ENCODE data around the gene ZNF655.

The ZNF655 gene

DNA sequence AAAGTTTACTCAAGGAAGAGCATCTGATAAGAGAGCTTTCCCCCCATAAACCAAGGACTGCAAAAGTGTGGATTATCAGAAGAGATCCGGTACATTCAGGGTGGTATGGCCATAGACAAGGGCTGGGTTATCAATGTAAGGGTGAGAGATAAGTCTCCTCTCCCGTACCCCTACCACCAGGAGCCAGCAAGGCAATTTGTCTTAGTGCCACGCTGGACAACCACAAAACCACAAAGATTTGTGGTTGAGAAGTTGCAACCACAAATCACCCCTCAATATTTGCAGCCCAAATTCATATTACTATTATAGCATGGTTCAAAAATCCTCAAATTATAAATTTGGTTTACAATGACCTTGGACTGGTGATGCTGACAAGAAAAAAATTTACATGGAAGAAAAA, 56.1 kb downstream of the ZNF655 start:
- TF ChIP-seq ZFX (IDR thresholded peaks at IDR 0.05; ENCODE audit: borderline replicate concordance) = no peak
- TF ChIP-seq, protein P1, sequence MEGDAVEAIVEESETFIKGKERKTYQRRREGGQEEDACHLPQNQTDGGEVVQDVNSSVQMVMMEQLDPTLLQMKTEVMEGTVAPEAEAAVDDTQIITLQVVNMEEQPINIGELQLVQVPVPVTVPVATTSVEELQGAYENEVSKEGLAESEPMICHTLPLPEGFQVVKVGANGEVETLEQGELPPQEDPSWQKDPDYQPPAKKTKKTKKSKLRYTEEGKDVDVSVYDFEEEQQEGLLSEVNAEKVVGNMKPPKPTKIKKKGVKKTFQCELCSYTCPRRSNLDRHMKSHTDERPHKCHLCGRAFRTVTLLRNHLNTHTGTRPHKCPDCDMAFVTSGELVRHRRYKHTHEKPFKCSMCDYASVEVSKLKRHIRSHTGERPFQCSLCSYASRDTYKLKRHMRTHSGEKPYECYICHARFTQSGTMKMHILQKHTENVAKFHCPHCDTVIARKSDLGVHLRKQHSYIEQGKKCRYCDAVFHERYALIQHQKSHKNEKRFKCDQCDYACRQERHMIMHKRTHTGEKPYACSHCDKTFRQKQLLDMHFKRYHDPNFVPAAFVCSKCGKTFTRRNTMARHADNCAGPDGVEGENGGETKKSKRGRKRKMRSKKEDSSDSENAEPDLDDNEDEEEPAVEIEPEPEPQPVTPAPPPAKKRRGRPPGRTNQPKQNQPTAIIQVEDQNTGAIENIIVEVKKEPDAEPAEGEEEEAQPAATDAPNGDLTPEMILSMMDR (IDR thresholded peaks at IDR 0.05) = no peak
- no peak overlapping the region for H3K27ac ChIP-seq

DNA sequence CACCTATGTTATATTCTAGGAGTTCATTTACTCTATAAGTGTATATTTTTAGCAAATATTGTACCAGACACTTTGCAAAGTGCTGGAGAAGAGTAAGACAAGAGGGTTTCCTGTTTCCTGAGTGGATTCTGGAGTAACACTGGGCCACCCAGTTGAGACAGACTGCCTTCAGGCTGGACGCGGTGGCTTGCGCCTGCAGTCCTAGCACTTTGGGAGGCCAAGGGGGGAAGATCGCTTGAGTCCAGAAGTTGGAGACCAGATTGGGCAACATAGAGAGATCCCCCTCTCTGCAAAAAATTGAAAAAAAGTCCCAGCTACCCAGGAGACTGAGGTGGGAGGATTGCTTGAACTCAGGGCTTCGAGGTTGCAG, 57.5 kb downstream of the ZNF655 start:
- no peak overlapping the region; the same call in 1 of the 2 replicates for H3K27ac ChIP-seq
- TF ChIP-seq ZFX (IDR thresholded peaks at IDR 0.05; ENCODE audit: borderline replicate concordance) = no peak
- TF ChIP-seq, protein P1 (IDR thresholded peaks at IDR 0.05) = no peak

DNA sequence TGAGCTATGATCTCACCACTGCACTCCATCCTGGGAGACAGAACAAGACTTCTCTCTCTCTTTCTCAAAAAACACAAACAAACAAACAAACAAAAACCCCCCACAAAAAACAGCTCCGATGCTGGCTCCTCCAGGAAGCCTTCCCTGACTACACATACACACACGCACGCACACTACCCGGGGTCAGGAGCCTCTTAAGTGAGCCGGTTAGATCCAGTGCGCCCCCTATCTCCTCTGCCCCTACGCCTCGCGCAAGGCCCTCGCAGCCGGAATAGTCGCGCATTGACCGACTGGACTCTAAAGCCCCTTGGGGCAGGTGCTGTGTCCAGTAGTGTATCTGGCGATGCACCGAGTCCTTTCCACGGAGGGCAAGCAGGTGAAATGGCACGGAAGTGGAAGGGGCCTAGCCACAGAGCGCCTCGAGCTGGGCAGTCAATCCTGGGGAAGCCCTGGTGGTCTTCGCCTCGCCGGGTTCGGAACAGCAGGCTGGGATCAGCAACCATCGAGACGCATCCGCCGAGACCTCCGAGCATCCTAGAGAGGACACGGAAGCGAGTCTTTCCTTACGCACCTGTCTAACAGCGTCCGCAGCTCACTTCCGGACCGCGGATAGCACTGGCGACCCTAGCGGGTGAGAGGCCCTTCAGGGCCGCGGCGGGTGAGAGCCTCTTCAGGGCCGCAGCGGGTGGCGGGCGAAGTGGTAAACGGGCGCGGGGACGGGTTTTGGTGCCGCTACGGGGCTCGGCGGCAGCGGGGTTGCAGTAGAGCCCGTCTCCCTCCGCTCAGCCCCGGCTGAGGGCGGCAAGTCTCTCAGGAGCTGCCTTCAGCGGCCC, 58.1 kb downstream of the ZNF655 start, which contains the start of gene ZSCAN25:
Gene ZSCAN25 (plus strand): TSS at position 588 of the 833 bp plus-strand sequence. CDS start 2,661 bp downstream, outside the sequence.
- H3K27ac ChIP-seq = peak within 1 kb of the TSS; percentile 58
- peak; percentile 47; the same call in 1 of the 2 replicates for TF ChIP-seq ZFX (IDR thresholded peaks at IDR 0.05; ENCODE audit: borderline replicate concordance)
- TF ChIP-seq, protein P1 (IDR thresholded peaks at IDR 0.05) = peak; percentile 74

DNA sequence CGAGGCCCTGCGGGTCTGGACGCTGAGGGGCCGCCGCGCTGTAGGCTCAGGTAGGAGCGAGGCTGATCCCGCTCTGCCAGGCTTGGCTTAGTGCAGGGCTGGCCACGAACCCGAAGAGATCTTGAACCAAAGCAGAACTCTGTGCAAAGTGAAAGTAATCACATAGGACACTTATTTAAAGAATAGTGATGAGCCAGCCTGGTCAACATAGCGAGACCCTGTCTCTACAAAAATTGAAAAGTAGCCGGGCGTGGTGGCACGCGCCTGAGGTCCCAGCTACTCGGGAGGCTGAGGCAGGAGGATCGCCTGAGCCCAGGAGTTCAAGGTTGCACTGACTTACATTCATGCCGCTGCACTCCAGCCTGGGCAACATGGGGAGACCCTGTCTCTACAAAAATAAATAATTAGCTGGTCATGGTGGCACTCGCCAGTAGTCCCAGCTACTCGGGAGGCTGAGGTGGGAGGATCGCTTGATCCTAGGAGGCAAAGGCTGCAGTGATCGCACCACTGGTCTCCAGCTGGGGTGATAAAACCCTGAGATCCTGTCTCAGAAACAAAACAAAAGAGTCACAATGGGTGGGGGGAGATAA, 58.8 kb downstream of the ZNF655 start:
- TF ChIP-seq, protein P1 (IDR thresholded peaks at IDR 0.05) = no peak
- no peak for TF ChIP-seq ZFX (IDR thresholded peaks at IDR 0.05; ENCODE audit: borderline replicate concordance)
- H3K27ac ChIP-seq = peak overlapping the region; percentile 58

DNA sequence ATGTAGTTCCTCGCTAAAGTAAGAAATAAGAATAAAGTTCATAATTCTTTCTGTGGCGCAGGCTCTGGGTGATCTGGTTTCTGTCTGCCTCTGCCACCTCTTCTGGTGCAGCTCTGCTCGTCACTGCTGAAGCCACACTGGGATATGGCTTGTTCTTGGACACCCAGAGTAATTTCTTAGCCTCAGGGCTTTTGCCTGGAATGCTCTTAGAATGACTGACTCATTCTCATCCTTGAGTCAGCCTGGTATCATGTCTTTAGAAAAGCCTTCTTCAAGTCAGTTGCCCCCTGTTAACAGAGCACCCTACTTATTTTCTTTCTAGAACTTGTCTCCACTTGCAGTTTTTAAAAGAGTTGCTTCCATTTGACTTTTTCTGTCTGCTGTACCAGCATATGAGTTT, 60.3 kb downstream of the ZNF655 start:
- H3K27ac ChIP-seq = no peak overlapping the region
- TF ChIP-seq ZFX (IDR thresholded peaks at IDR 0.05; ENCODE audit: borderline replicate concordance) = no peak
- TF ChIP-seq, protein P1 (IDR thresholded peaks at IDR 0.05) = no peak

DNA sequence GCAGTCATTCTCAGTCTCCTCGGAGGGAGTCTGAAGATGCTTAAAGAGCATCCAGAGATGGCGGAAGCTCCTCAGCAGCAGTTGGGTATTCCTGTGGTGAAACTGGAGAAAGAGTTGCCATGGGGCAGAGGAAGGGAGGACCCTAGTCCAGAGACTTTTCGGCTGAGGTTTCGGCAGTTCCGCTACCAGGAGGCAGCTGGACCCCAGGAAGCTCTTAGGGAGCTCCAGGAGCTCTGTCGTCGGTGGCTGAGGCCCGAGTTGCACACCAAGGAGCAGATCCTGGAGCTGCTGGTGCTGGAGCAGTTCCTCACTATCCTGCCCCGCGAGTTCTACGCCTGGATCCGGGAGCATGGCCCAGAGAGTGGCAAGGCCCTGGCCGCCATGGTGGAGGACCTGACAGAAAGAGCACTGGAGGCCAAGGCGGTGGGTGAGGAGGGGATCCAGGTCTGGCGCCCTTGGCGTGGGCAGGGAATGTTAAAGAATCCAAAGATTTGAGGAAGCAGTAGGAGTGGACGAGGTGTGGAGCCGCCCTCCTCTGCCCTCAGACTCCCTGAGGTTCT, 61.2 kb downstream of the ZNF655 start:
- TF ChIP-seq, protein P1 (IDR thresholded peaks at IDR 0.05) = no peak
- no peak for TF ChIP-seq ZFX (IDR thresholded peaks at IDR 0.05; ENCODE audit: borderline replicate concordance)
- no peak overlapping the region for H3K27ac ChIP-seq

DNA sequence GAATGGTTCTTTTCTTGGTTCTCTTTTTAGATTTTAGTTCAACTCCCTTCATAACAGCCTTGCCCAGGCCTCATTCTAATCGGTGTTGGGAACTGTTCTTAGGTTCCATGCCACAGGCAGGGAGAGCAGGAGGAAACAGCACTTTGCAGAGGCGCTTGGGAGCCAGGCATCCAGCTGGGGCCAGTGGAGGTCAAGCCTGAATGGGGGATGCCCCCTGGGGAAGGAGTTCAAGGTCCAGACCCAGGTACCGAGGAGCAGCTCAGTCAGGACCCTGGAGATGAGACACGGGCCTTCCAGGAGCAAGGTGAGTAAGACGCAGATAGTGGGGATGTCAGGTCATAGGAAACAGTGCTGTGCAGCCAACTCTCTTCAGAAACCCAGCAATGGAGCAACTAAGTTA, 62.8 kb downstream of the ZNF655 start:
- no peak overlapping the region for H3K27ac ChIP-seq
- TF ChIP-seq ZFX (IDR thresholded peaks at IDR 0.05; ENCODE audit: borderline replicate concordance) = no peak
- TF ChIP-seq, protein P1 (IDR thresholded peaks at IDR 0.05) = no peak

Measured in 22Rv1 (cell line).